Epithelial cell of esophagus (primary cell): ENCODE results near the gene CYBA.

Experiments used
- DNase-seq: peaks from one replicate; pipeline ENCODE4 v3.0.0; 2010; ENCODE audit warnings: low read depth
- H3K4me3 ChIP-seq: 2 replicates; pipeline ENCODE4 v1.5.1; 2011; ENCODE audit warnings: mild to moderate bottlenecking, low read length, control low read depth
- CTCF ChIP-seq: IDR thresholded peaks from 2 replicates; pipeline ENCODE4 v1.5.1; 2011; ENCODE audit warnings: low read depth, mild to moderate bottlenecking, low read length, control low read depth, inconsistent platforms; ENCODE audit not compliant: insufficient read depth; ENCODE audit errors: missing control alignments

CYBA gene

GRCh38 chr16:88651276-88651988 is 579 bp upstream of the CYBA start:
- DNase-seq = no peak
- TF ChIP-seq CTCF = no peak
- H3K4me3 ChIP-seq = peak overlapping the region; percentile 55

GRCh38 chr16:88649924-88650748 is 717 bp downstream of the CYBA start:
- TF ChIP-seq CTCF = no peak
- peak; percentile 23 for DNase-seq
- H3K4me3 ChIP-seq = peak overlapping the region; percentile 55

- no peak for DNase-seq
- H3K4me3 ChIP-seq = no peak overlapping the region
- TF ChIP-seq CTCF = no peak
Observed at GRCh38 chr16:88649195-88649923, 1.5 kb downstream of the CYBA start.

GRCh38 chr16:88647178-88648070 is 3.4 kb downstream of the CYBA start:
- H3K4me3 ChIP-seq = no peak overlapping the region
- TF ChIP-seq CTCF = no peak
- DNase-seq = no peak

- TF ChIP-seq CTCF = no peak
- no peak for DNase-seq
- H3K4me3 ChIP-seq = no peak overlapping the region
Observed at GRCh38 chr16:88646345-88647034, 4.4 kb downstream of the CYBA start.

- DNase-seq = no peak
- no peak for TF ChIP-seq CTCF
- H3K4me3 ChIP-seq = no peak overlapping the region
Observed at GRCh38 chr16:88645941-88646340, 4.9 kb downstream of the CYBA start.
